HG03575 (cell line): ENCODE results near the gene BRS3.

Experiments used
- ATAC-seq: cut with Tn5 transposase; IDR thresholded peaks from one replicate; pipeline ENCODE4 v1.9.1; 2021; ENCODE audit not compliant: unreplicated experiment, insufficient number of reproducible peaks, low FRiP score; ENCODE audit errors: extremely low read depth

The BRS3 gene

DNA sequence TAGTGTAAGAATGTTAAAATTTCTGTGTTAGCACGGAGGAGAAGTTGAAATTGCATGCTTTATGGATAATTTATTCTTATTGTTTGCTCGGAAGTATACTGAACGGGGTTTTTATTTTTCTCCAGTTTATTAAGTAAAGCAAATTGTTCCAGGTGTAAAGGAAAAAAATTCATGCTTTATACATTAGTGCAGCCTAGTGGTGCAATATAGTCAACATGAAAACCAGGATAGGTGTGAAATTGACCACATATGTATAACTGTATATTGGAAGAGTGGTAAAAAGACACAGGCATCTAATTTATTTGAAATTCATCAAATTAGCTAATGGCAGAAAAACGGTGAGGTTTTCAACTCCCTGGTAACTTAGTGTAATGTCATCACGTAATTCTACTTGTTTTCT is 959 bp downstream of the BRS3 start:
- no peak for ATAC-seq

DNA sequence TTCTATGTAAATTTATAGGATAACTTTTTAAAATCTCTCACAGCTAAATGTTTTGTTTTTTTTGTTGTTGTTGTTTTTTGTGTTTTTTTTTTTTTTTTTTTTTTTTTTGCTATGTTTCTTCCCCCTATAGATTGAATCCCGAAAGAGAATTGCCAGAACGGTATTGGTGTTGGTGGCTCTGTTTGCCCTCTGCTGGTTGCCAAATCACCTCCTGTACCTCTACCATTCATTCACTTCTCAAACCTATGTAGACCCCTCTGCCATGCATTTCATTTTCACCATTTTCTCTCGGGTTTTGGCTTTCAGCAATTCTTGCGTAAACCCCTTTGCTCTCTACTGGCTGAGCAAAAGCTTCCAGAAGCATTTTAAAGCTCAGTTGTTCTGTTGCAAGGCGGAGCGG is 4.1 kb downstream of the BRS3 start:
- no peak for ATAC-seq

DNA sequence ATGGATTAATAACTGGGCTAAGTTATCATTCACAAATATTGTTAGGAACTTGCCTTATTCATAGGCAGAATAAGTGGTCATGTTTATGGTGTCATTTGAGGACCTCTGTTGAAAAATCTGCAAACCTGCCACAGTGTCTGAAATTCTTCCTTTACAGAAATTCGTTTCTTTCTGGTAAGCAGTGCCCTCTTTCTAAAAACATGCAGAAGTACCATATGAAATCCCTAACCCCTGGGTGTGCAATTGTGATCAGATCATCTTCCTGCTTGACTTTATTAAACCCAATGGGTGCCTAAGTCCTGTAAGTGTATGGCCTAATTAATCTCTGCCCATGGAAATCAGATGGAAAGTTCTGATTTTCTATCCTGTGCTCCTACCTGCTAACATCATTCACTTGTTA is 5.3 kb downstream of the BRS3 start:
- no peak for ATAC-seq

DNA sequence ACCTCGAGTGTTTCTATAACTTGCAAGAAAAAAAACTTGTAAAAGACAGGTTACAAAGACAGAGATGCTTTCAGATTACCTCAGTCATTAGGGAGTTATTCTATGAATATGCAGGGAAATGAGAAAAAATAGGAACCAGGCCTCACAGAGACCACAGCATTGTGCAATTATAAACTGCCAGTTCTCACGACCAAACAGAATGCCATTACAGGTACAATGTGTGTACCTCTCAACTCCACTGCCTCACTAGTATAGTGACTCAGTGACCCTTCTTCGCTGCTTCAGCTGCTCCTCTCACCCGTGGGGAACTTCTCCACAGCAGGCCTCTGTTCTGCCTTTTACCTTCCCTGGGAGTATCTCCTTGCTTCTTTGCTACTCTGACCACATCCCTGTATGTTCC is 7.3 kb downstream of the BRS3 start:
- ATAC-seq = no peak

DNA sequence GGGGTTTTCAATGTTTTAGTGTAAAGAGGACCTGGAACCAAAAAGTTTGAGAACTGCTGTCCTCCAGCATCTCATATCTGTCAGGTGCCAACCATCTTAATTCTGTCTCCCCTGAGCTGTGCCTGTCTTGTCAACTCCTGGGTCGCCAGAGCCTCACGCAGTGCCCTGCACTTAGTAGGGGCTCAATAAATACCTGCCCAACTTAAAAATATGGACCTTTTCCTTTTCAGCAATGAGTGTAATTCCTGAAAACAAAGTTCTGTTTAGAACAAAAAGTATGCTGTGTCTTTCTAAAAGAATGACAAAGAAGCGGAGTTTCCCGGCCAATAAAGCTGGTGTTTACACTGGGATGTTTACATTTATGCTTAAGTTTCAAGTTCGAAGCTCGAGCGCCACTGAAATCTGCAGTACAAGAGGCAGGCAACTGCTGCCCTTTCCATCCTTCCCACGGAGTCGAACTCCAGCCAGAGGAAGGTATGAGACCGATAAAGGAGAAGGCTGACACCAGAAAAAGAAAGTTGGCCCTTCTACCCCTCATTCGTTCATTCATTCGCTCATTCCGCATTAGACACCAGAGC is 8.5 kb downstream of the BRS3 start:
- ATAC-seq = no peak

DNA sequence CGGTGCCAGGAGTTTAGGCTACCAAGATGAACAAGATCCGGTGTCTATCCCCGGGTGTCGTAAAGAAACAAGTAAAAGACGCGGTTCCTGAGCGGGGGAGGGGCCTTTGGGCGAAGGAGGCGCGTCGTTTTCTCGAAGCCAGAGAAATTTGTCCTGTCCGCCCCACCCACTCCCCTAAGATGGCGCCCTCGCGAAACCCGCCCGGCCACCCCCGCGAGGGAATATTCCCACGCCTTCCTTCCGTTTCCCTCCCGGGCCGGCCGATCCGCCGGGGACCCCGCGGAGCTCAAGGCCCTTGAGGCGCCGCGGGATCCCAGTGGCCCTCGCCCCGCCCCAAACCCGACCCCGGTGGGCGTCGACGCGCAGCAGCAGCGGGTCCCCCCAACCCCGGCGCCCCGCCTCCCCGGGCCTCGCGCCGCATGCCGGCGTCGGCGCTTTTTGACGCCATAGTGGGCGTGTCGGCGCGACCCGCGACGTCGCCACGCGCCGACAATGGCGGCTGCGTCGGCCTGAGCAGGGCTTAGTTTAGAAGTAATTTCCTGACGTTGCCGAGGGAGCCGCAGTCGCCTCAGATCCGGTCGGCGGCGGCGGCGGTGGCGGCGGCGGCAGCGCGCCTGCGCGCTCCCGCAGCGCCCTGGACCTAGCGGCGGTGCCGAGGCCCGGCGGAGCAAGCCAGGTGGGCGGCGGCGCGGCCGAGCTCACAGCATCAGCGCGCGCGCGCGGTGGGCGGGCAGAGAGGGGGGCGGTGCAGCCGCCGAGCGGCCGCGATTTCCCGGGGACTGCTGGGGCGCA is 9.2 kb downstream of the BRS3 start:
- peak; percentile 37 for ATAC-seq

DNA sequence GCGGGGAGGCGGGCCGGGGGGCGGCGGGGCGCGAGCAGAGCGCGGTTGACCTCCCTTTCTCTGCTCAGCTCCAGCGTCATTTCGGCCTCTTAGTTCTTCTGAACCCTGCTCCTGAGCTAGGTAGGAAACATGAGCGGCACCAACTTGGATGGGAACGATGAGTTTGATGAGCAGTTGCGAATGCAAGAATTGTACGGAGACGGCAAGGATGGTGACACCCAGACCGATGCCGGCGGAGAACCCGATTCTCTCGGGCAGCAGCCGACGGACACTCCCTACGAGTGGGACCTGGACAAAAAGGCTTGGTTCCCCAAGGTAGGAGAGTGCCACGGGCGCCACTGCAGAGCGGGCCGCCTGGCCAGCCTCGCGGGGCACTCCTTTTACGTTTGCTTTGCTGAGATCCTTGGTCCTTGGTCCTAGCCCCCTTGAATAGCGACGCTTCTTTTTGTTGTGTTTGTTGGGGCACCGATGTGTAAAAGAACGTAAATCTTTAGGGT is 9.9 kb downstream of the BRS3 start, which contains the start of gene HTATSF1:
Gene HTATSF1, plus strand, starts transcription at position 37 of the 497 bp plus-strand sequence. Its CDS starts 93 bp downstream, at position 130.
- ATAC-seq = peak; percentile 5

DNA sequence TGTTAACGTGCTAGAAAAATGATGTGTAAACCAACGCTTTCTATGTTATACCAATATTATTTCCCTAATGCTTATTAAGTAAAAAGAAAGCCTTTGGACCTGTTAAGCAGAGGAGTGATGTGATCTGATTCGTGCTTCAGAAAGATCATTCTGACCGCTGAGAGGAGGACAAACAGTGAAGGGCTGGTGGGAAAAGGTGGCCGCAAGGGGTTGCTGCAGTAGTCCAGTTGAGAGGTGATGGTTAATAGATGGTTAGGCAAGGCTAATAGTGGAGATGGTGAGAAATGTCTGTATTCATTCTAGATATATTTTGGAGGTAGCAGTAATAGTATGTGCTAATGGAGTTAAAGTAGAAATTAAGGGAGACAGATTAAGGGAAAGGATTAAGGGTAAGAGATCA is 31.3 kb downstream of the BRS3 start:
- ATAC-seq = no peak

DNA sequence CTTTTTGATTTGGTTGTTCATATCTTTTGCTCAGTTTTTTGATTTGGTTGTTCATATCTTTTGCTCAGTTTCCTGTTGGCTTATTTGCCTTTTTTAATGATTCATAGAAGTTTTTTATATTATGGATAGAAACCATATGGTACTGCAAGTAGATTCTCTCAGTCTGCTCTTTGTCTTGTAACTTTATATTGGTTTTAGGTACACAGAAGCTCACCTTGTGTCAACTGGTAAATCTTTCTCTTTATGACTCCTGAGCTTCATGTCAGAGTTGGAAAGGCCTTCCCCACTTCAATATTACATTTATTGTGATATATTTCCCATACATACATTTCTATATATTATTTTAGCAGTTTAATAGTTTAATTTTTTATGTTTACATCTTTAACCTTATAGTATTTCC is 36.0 kb downstream of the BRS3 start:
- no peak for ATAC-seq

DNA sequence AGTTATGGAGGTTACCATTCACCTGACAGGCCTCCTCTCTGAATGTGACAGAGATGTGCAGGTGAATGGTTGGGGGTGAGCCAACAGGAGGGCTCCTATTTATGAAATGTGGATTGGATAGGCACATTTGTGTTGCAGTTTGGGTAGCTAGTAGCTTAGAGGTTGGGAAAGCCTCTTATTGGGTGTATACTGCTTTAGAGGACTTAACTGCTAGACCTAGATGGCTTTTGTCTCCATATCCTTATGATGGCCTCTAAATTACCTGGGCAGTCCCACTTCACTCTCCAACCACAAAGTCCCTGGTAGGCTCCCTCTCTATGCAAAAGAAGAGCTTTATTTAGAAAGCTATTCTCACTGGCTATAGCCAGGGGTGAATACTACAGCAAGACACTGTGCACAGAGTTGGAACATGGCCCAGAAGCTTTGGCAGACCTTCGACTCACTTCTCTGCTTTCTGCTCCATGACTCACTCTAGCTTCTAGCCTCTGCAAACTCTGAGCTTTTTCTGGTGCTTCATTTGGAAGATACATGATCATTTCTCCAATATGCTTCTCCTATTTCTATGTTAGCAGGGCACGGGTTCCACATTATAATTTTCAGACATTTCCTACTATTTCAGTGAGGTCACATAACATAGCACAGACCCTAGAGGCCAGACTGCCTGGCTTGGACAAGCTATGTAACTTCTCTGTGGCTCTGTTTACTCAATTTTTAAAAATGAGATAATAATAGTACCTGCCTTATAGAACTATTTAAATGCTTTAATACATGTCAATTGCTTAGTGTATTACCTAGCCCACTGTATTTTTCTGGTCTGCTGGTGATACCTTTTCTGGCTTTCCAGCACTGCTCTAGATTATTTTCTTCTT is 38.2 kb downstream of the BRS3 start:
- ATAC-seq = no peak

DNA sequence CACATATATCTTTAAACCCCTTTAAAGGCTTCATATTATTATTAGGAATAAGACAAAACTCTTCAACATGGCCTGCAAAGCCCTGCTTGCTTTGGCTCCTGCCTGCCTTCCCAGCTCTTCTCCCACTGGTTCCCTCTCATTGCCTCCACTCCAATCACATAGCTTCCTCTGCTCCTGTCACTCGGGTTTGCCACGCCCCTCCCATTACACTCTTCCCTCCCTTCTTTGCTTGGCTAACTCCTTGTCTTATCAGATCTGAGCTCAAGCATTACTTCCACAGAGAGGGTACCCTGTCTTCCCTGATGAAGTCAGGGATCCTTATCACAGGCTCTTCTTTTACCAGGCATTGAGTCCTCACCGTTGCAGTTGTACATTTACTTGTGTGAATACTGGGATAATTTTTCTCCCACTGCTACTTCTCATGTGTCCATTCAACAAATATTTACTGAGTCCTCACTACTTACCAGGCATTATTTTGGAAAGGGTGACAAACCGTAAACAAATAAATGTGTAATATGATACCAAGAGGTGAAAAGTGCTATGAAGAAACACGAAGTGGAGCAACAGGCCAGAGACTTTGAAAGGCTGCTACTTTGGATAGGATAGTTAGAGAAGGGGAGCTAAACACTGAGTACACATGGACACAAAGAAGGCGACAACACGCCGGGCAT is 41.0 kb downstream of the BRS3 start:
- no peak for ATAC-seq

DNA sequence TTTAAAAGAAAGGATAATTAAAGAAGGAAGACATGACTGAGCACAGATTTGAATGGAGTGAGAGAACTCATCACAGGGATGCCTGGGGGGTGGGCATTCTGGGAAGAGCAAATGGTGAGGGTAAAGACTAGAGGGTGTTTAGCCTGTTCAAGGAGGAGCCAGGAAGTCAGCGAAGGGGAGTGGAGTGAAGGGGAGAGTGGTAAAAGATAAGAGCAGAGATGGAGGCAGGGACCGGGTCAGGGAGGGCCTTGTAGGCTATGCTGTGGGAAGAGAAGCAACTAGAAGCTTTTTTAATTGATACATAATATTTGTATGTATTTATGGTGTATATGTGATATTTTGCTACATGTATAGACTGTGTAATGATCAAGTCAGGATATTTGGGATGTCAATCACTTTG is 42.0 kb downstream of the BRS3 start:
- ATAC-seq = no peak

DNA sequence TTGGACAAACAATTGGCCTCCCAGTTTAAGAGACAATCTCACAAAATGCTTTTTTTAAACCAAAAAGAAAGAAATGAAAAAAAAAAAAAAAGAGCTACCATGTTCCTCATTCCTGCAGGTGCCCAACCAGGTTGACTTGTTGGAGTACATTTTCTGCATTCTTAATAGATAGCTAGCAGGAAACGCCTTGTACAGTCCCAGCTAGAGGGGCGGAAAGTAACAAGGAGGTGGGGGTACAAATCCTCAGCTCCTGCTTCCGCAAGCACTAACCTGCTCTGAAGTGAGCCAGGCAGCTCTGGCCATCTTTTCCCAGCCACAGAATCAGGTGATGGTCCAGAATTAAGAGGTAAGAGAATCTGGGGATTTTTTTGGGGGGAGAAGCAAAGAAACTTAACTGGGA is 44.2 kb downstream of the BRS3 start, which contains the start of gene VGLL1:
Gene VGLL1, plus strand, starts transcription at position 265 of the 400 bp plus-strand sequence. CDS start 3,806 bp downstream, outside the sequence.
- ATAC-seq = no peak

DNA sequence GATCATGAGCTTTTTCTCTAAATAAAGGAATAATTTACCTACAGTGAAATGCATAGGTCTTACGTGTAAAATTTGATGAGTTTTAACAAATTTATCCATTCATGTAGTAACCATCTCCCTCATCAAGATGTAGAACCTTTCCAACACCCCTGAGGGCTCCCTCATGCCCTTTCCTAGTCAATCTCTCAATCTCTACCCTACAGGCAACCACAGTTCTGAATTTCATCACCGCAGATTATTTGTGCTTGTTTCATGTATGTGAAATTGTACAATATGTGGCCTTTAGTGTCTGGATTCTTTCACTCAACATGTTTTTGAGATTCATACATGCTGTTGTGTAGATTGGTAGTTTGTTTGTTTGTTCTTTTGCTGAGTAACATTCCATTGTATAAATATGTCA is 46.4 kb downstream of the BRS3 start:
- ATAC-seq = no peak

DNA sequence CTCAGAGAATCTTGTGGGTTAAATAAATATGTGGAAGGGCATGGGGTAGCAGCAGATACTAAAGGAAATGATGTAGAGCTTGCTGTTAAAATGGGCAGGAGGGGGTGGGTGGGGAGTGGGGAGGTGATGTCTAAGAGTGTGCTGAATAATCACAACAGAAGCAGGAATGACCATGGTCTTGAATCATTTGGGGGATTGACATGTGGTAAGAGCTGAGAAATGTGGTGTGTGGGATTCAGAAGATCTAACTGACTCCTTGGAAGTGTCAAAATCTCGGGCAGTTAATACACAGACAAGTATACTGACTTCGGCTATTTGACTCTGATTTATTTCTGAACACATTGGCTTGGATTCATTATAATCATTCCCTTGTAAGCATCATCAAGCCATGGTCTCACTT is 51.1 kb downstream of the BRS3 start:
- ATAC-seq = no peak

DNA sequence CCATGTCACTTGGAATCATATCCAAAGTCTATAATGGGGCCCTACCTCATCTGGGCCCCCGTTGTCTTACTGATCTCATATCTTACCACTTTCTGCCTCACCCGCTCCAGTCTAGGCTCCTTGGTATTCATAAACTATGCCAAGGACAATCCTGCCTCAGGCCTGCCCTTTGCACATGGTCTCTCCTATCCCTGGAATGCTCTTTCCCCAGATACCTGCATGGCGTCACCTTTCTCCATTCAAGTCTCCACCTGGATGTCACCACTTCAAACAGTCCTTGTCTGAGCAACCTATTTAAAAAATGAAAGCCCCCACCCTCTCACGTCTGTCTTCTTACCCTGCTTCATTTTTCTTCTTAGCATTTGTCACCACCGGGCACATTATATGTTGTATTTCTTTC is 52.5 kb downstream of the BRS3 start:
- no peak for ATAC-seq

DNA sequence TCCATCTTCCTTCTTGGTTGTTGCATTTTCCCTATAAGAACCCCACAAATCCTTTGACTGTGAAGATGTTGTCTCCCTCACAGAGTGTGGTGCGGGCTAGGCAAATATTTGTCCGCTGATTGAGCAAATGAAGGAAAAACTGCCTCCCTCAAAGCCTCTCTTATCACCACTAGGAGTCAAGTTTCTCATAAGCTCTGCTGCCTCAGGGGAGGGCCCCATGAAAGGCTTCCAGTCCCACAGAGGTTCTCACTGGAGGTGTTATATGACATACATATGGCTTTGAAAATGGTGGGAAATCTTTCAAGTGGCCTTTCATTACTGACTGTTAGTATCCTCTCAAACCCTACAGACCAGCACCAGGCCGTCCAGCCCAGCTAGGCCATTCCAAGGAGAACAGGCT is 53.5 kb downstream of the BRS3 start:
- no peak for ATAC-seq

DNA sequence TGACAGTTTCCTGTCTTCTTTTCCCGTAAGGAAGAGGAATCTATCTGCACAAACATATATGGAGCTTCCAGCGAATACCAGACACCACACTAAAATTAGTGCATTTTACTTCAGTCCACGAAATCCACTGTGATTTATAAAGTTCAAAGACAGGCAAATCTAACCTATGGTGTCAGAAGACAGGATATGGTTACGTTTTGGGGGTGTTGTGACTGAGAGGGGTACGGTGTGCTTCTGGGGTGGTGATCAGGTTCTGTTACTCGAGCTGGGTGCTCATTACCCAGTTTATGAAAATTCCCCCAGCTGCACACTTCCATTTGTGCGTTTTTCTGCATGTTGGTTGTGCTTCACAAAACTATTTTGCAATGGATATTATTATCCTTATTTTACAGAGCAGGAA is 54.5 kb downstream of the BRS3 start:
- no peak for ATAC-seq
